Prostate gland (tissue), 2 donors: ENCODE measurements around the gene THYN1.

Experiments
- POLR2A ChIP-seq: fragments of 450-650 bp; IDR thresholded peaks from one replicate; pipeline ENCODE4 v1.6.1; 2016; ENCODE audit warnings: antibody characterized with exemption, mild to moderate bottlenecking
- TF ChIP-seq, protein P1 (sequence below), 4 experiments: fragments of 200-600 bp in 2 of 4; fragments of 450-650 bp in 2 of 4; sonication (generic) in 2 of 4; IDR thresholded peaks; 1 replicate in 3 of 4; 2 replicates in 1 of 4; pipeline ENCODE4 v1.5.1; 2016 to 2019; ENCODE audit warnings: antibody characterized with exemption in 4 of 4, mild to moderate bottlenecking in 2 of 4, moderate library complexity in 2 of 4

DNA sequence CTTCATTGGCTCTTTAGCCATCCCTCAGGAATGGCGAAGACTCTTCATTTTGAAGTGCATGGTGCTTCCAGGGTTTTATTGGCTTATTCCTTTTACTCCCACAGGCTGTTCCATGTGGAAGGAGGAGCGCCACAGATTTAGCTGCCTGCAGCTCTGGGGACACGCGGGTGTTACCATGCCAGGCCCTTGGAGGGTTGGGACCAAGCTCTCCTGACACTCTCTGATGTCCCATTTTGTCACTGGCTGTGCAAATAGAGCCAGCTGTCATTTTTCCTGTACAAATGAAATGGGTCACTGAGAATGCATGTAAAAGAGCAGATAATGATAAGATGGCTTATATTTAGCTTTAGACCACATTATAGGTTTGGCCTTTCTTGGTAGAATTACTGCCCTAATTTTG, 9.2 kb downstream of the THYN1 start:
- TF ChIP-seq POLR2A = no peak
- TF ChIP-seq, protein P1, sequence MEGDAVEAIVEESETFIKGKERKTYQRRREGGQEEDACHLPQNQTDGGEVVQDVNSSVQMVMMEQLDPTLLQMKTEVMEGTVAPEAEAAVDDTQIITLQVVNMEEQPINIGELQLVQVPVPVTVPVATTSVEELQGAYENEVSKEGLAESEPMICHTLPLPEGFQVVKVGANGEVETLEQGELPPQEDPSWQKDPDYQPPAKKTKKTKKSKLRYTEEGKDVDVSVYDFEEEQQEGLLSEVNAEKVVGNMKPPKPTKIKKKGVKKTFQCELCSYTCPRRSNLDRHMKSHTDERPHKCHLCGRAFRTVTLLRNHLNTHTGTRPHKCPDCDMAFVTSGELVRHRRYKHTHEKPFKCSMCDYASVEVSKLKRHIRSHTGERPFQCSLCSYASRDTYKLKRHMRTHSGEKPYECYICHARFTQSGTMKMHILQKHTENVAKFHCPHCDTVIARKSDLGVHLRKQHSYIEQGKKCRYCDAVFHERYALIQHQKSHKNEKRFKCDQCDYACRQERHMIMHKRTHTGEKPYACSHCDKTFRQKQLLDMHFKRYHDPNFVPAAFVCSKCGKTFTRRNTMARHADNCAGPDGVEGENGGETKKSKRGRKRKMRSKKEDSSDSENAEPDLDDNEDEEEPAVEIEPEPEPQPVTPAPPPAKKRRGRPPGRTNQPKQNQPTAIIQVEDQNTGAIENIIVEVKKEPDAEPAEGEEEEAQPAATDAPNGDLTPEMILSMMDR (IDR thresholded peaks at IDR 0.05) = no peak
